NCI-H82 treated with DMSO at 0.1 percent for 48 hours (cell line): ENCODE results near the gene RANGRF.
"Not testable (repeated sequence)": the region's sequence is repeated elsewhere in the genome, so short reads cannot be mapped to it uniquely, and the experiment has no call there.

Source experiments
- DNase-seq: peaks from one replicate; lab custom pipeline; 2025; ENCODE audit not compliant: unreplicated experiment; lab: John Stamatoyannopoulos, UW

RANGRF gene

GRCh38 chr17:8288336-8289102 is at the start of gene RANGRF:
TSS of gene RANGRF (plus strand) at chr17:8288670. CDS start at chr17:8288789, 119 bp downstream.
- DNase-seq: peak; percentile 94

GRCh38 chr17:8243827-8244226 is 44.6 kb upstream of the RANGRF start:
- no peak for DNase-seq

GRCh38 chr17:8244768-8245167 is 43.7 kb upstream of the RANGRF start:
- no peak for DNase-seq

- peak; percentile 88 for DNase-seq
These were observed 39.5 kb upstream of the RANGRF start, which contains the start of gene PFAS for GRCh38 chr17:8248751-8249607. TSS of gene PFAS (plus strand) at chr17:8249289. CDS start at chr17:8253938, 4,649 bp downstream.

- DNase-seq: no peak
These were observed 38.6 kb upstream of the RANGRF start for GRCh38 chr17:8249621-8250500.

GRCh38 chr17:8251411-8251810 is 37.1 kb upstream of the RANGRF start:
- not testable (repeated sequence) for DNase-seq

GRCh38 chr17:8253801-8254200 is 34.7 kb upstream of the RANGRF start:
- no peak for DNase-seq

- no peak for DNase-seq
These were observed 33.6 kb upstream of the RANGRF start for GRCh38 chr17:8254881-8255280.

GRCh38 chr17:8255499-8255898 is 33.0 kb upstream of the RANGRF start:
- DNase-seq: no peak

- no peak for DNase-seq
These were observed 32.2 kb upstream of the RANGRF start for GRCh38 chr17:8256291-8256690.

- DNase-seq: no peak
These were observed 31.8 kb upstream of the RANGRF start for GRCh38 chr17:8256691-8257090.

- DNase-seq: no peak
These were observed 30.7 kb upstream of the RANGRF start for GRCh38 chr17:8257801-8258200.

GRCh38 chr17:8264320-8264719 is 24.1 kb upstream of the RANGRF start:
- no peak for DNase-seq

- no peak for DNase-seq
These were observed 23.5 kb upstream of the RANGRF start for GRCh38 chr17:8264836-8265542.

GRCh38 chr17:8266648-8267479 is 21.6 kb upstream of the RANGRF start:
- no peak for DNase-seq

- no peak for DNase-seq
These were observed 20.9 kb upstream of the RANGRF start for GRCh38 chr17:8267480-8268147.

GRCh38 chr17:8268550-8269298 is 19.7 kb upstream of the RANGRF start:
- no peak for DNase-seq

GRCh38 chr17:8272421-8272820 is 16.0 kb upstream of the RANGRF start:
- no peak for DNase-seq
